ENCODE data around the gene RRP9. TPM values are rescaled to one million over a fixed set of nuclear protein-coding genes. Genes with fewer than 3 reads are reported as not detected.

Gene RRP9
- total and polyA plus RNA-seq, 2 donors (not counting 3 experiments of a cell fraction or from before 2014, with no cell fraction given) = 26.0 to 30.1 TPM

DNA sequence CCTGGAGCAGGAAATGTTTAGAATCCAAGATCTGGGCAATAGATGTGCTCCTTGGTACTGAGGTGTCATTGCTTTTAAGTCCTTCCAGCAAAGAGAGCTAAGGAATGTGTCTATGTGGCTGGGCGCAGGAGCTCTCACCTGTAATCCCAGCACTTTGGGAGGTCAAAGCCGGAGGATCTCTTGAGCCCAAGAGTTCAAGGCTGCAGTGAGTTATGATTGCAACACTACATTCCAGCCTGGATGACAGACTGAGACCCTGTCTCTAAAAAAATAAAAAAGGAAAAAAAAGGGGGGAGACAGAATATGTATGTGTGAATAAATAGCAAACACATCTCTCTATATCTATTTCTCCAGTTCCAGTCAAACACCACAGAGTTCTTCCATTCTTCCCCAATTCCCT is 9.2 kb upstream of the RRP9 start:
- no peak overlapping the region for H3K4me2 ChIP-seq (ENCODE audit: insufficient read depth, low read length)
- FAIRE-seq = no peak

More for the DNA sequence above, 9.2 kb upstream of the RRP9 start:
- no peaks in the 10 kb centered on the region for H3K36me3 ChIP-seq (ENCODE audit: control insufficient read depth in 2 of 2, extremely low read depth in 1 of 2, insufficient read depth in 2 of 2, low read length in 2 of 2)
- no peaks in the 10 kb centered on the region for H3K9me1 ChIP-seq (replicated peaks; ENCODE audit: control insufficient read depth, extremely low read depth, insufficient read depth, low read length)
- no peak overlapping the region for H2AFZ ChIP-seq (ENCODE audit: low read depth, low read length)
- no peak overlapping the region for H3K4me3 ChIP-seq (replicated peaks in 1 of 3; ENCODE audit: insufficient read depth in 1 of 3, low read depth in 1 of 3, low read length in 3 of 3)
- peaks cover 7 to 13% of the 10 kb centered on the region in 2 experiments for H3K27me3 ChIP-seq (ENCODE audit: control insufficient read depth in 2 of 2, insufficient read depth in 2 of 2, low read length in 2 of 2)
- ChIA-PET POLR2A (no interaction called here), CTCF (no interaction called here)
- H3K27ac ChIP-seq (ENCODE audit: insufficient read depth, low read depth, low read length) = no peak overlapping the region
- dilution Hi-C loops (cut with MboI; ENCODE audit: extremely low pct_ligation_motif_present, low sequenced_read_pairs) = no loop called here
- DNase-seq (ENCODE audit: low read depth, low spot score) = no peak
- H3K9me3 ChIP-seq (replicated peaks; ENCODE audit: control insufficient read depth, insufficient read depth, low read length) = no peaks in the 10 kb centered on the region
- H3K4me1 ChIP-seq (ENCODE audit: control insufficient read depth, extremely low read depth, insufficient read depth, low read length) = no peaks in the 10 kb centered on the region
- no peak overlapping the region for H3K9ac ChIP-seq (replicated peaks; ENCODE audit: extremely low read depth, insufficient read depth, low read length)
- no peaks in the 10 kb centered on the region for H4K20me1 ChIP-seq (replicated peaks; ENCODE audit: control insufficient read depth, extremely low read depth, insufficient read depth, low read length)
- intact Hi-C loops (cut with micrococcal nuclease) = no loop called here
- no TSS peak for BruUV-seq (replicated peaks)
- TF ChIP-seq MYC (IDR thresholded peaks at IDR 0.05; ENCODE audit: low read depth, low read length) = no peak
- no peak for TF ChIP-seq POLR2AphosphoS5 (IDR thresholded peaks at IDR 0.05; ENCODE audit: insufficient read depth, low read depth, low read length)
- TF ChIP-seq, protein P1, sequence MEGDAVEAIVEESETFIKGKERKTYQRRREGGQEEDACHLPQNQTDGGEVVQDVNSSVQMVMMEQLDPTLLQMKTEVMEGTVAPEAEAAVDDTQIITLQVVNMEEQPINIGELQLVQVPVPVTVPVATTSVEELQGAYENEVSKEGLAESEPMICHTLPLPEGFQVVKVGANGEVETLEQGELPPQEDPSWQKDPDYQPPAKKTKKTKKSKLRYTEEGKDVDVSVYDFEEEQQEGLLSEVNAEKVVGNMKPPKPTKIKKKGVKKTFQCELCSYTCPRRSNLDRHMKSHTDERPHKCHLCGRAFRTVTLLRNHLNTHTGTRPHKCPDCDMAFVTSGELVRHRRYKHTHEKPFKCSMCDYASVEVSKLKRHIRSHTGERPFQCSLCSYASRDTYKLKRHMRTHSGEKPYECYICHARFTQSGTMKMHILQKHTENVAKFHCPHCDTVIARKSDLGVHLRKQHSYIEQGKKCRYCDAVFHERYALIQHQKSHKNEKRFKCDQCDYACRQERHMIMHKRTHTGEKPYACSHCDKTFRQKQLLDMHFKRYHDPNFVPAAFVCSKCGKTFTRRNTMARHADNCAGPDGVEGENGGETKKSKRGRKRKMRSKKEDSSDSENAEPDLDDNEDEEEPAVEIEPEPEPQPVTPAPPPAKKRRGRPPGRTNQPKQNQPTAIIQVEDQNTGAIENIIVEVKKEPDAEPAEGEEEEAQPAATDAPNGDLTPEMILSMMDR (IDR thresholded peaks at IDR 0.05; ENCODE audit: extremely low read depth in 1 of 2, insufficient read depth in 1 of 2, low read depth in 1 of 2, low read length in 2 of 2) = no peak
- no peak for TF ChIP-seq POLR2A (IDR thresholded peaks at IDR 0.05; ENCODE audit: low read depth, low read length)
- no peak for TF ChIP-seq FOS (IDR thresholded peaks at IDR 0.05; ENCODE audit: borderline replicate concordance, insufficient read depth, low read length)
- no peak for TF ChIP-seq GATA2 (IDR thresholded peaks at IDR 0.05; ENCODE audit: insufficient read depth, insufficient read length, low read depth, low read length)
- no peak for TF ChIP-seq EZH2 (IDR thresholded peaks at IDR 0.05; ENCODE audit: borderline replicate concordance, low read depth, low read length, severe bottlenecking)
- no peak for TF ChIP-seq JUN (IDR thresholded peaks at IDR 0.05; ENCODE audit: borderline replicate concordance, insufficient read depth, insufficient read length, low read depth)
- TF ChIP-seq, protein P2, sequence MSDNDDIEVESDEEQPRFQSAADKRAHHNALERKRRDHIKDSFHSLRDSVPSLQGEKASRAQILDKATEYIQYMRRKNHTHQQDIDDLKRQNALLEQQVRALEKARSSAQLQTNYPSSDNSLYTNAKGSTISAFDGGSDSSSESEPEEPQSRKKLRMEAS (IDR thresholded peaks at IDR 0.05; ENCODE audit: insufficient read depth, insufficient read length) = no peak
- no peaks in the 10 kb centered on the region for H3K79me2 ChIP-seq (ENCODE audit: control insufficient read depth, insufficient read depth, low read length)

Measured in endothelial cell of umbilical vein (primary cell).